Central memory CD8-positive, alpha-beta T cell (primary cell): ENCODE data around the gene MUSTN1.

Source experiments
- ATAC-seq: fragments of 150-1000 bp; cut with Tn5 transposase; replicated peaks from 2 replicates; pipeline ENCODE4 v1.10.0; 2022; ENCODE audit warnings: mild to moderate bottlenecking, moderate FRiP score, moderate number of reproducible peaks; ENCODE audit not compliant: poor library complexity, severe bottlenecking; ENCODE audit errors: extremely low read depth
- DNase-seq, 2 donors: peaks; one replicate each; pipeline ENCODE4 v3.0.0; 2021; ENCODE audit warnings: low spot score in 2 of 2
- H3K27ac Mint-ChIP-seq: one replicate; pipeline ENCODE4 v1.8.0; 2022; ENCODE audit warnings: low read depth, mild to moderate bottlenecking, moderate library complexity, mixed read lengths
- H3K27me3 Mint-ChIP-seq: one replicate; pipeline ENCODE4 v1.8.0; 2022; ENCODE audit warnings: mixed read lengths
- H3K36me3 Mint-ChIP-seq: one replicate; pipeline ENCODE4 v1.8.0; 2022; ENCODE audit warnings: mild to moderate bottlenecking, moderate library complexity, mixed read lengths; ENCODE audit not compliant: insufficient read depth
- H3K4me1 Mint-ChIP-seq: one replicate; pipeline ENCODE4 v1.8.0; 2022; ENCODE audit warnings: mixed read lengths
- H3K4me3 Mint-ChIP-seq: one replicate; pipeline ENCODE4 v1.8.0; 2022; ENCODE audit warnings: mild to moderate bottlenecking, moderate library complexity, mixed read lengths
- H3K9me3 Mint-ChIP-seq: one replicate; pipeline ENCODE4 v1.8.0; 2022; ENCODE audit warnings: mixed read lengths

Gene MUSTN1

GRCh38 chr3:52784931-52785590 lies 49.8 kb downstream of the MUSTN1 start:
- H3K4me1 Mint-ChIP-seq: peaks cover 5% of the 10 kb centered on the region
- ATAC-seq (no peak), DNase-seq (no peak)
- H3K9me3 Mint-ChIP-seq: no peaks in the 10 kb centered on the region
- no peak overlapping the region for H3K27ac Mint-ChIP-seq
- no peaks in the 10 kb centered on the region for H3K36me3 Mint-ChIP-seq
- peaks cover 11% of the 10 kb centered on the region for H3K27me3 Mint-ChIP-seq
- no peak overlapping the region for H3K4me3 Mint-ChIP-seq

- peaks cover 11% of the 10 kb centered on the region for H3K27me3 Mint-ChIP-seq
- no peaks in the 10 kb centered on the region for H3K9me3 Mint-ChIP-seq
- H3K36me3 Mint-ChIP-seq: no peaks in the 10 kb centered on the region
- no peak overlapping the region for H3K27ac Mint-ChIP-seq
- DNase-seq (no peak), ATAC-seq (no peak)
- no peak overlapping the region for H3K4me3 Mint-ChIP-seq
- peaks cover 5% of the 10 kb centered on the region for H3K4me1 Mint-ChIP-seq
Measured at GRCh38 chr3:52784021-52784621, 50.7 kb downstream of the MUSTN1 start.

GRCh38 chr3:52783211-52783555 lies 51.6 kb downstream of the MUSTN1 start:
- H3K4me1 Mint-ChIP-seq: peaks cover 5% of the 10 kb centered on the region
- no peak overlapping the region for H3K4me3 Mint-ChIP-seq
- H3K36me3 Mint-ChIP-seq: no peaks in the 10 kb centered on the region
- no peak for DNase-seq
- no peak for ATAC-seq
- no peak overlapping the region for H3K27ac Mint-ChIP-seq
- peaks cover 17% of the 10 kb centered on the region for H3K27me3 Mint-ChIP-seq
- H3K9me3 Mint-ChIP-seq: no peaks in the 10 kb centered on the region
